Measurements from ENCODE around the gene LIN9.
"Not testable (repeated sequence)": the region's sequence is repeated elsewhere in the genome, so short reads cannot be mapped to it uniquely, and the experiment has no call there.

The LIN9 gene, protein sequence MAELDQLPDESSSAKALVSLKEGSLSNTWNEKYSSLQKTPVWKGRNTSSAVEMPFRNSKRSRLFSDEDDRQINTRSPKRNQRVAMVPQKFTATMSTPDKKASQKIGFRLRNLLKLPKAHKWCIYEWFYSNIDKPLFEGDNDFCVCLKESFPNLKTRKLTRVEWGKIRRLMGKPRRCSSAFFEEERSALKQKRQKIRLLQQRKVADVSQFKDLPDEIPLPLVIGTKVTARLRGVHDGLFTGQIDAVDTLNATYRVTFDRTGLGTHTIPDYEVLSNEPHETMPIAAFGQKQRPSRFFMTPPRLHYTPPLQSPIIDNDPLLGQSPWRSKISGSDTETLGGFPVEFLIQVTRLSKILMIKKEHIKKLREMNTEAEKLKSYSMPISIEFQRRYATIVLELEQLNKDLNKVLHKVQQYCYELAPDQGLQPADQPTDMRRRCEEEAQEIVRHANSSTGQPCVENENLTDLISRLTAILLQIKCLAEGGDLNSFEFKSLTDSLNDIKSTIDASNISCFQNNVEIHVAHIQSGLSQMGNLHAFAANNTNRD

DNA sequence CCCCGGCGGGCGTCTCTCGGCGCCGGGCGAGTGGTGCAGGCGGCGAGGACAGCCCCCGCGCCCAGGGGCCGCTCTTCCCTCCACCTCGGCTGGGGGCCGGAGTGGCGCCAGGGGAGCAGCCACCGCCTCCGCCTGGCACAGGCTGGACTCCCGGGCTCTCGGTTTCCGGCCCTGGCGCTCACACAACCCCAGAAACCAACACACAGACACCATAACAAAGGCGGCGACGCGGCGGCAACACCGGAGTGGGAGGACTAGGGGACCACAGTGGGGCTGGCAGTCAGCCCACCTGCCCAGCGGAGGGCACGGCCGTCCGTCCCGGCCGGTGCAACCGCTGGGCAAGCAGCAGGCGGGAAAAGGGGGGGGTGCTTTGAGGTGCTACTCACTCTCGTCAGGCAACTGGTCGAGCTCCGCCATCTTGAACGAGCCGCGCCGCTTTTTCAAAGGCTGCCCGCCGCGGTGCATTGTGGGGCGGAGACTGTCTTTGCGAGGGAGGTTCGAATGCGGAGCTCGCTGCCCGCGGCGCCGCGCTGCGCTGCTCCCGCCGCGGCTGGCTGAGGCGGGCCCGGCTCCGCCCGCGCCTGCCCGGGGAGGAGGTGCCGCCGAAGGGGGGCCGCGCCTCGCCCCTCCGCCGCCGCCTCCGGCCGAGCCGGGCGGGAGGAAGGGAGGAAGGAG, at the start of gene LIN9:
Gene LIN9 (minus strand): TSS at position 442 of the 675 bp plus-strand sequence. CDS start 25 bp downstream, at position 417.
- DNase-seq (ENCODE audit: low spot score) = peak; percentile 94

DNA sequence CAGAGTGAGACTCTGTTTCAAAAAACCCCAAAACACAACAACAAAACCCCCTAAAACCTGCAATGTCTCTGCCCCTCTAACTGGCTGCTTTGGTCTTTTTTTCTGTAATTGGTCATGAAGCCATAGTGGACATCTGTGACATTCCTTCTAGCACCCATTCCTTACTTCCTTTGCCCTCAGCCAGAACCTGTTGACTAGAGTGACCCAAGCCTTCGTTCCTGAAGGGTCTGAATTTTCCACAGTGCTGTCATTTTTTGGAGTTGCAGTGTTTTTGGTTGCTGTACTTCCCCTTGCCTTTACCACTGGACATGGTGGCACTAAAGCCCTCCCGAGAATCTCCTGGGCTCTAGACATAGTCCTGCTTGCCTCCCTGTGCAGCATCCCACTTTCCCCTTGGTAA, 48.5 kb upstream of the LIN9 start:
- DNase-seq (ENCODE audit: low spot score) = no peak

DNA sequence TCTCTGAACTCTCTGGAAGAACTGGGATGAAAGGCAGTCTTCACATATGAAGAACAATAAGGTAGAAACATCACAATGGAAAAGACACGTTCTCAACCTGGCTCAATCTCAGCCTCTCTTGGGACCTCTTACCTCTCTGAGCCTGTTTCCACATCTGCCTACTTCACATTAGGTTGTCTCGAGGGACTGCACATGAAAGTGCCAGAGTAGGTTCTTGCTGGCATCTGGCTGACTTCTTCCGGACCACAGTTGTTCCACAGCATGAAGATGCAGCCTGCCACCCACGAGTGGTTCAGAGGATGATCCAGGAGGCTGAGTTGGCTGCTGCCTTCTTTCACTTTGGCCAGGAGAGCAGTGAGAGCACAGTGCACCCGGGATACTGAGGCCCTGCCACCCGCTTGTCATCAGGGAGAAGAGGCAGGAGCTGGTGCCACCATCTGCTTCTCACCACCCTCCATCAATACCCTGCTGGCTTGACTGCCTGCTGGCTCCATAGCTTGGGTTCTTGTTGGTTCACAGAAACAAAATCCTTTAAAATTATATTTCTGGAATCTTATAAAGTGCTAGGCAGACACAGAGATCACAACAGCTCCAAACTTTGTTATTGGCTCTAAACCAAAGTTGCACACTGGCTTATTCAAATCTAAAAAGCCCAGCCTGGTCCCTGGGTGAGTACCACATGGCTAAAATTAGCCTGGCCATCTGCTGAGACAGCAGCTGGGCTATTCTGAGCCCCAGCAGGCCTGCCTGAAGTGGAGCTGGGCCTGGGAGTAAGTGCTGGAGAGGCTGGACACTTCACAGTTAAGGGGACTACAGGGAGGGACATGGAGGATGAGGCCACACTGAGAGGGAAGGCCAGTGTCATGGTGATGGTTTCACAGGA, 46.9 kb upstream of the LIN9 start:
- DNase-seq (ENCODE audit: low spot score) = peak; percentile 86

DNA sequence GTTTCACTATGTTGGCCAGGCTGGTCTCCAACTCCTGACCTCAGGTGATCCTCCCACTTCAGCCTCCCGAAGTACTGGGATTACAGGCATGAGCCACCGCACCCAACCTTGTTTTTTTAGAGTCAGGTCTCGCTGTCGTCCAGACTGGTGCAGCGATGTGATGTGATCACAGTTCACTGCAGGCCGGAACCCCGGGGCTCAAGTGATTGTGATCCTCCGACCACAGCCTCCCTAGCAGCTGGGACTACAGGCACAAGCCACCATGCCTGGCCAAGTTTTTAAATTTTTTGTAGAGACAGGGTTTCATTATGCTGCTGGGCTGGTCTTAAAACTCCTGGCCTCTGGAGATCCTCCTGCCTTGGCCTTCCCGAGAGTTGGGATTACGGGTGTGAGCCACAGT, 46.1 kb upstream of the LIN9 start:
- DNase-seq (ENCODE audit: low spot score) = no peak

DNA sequence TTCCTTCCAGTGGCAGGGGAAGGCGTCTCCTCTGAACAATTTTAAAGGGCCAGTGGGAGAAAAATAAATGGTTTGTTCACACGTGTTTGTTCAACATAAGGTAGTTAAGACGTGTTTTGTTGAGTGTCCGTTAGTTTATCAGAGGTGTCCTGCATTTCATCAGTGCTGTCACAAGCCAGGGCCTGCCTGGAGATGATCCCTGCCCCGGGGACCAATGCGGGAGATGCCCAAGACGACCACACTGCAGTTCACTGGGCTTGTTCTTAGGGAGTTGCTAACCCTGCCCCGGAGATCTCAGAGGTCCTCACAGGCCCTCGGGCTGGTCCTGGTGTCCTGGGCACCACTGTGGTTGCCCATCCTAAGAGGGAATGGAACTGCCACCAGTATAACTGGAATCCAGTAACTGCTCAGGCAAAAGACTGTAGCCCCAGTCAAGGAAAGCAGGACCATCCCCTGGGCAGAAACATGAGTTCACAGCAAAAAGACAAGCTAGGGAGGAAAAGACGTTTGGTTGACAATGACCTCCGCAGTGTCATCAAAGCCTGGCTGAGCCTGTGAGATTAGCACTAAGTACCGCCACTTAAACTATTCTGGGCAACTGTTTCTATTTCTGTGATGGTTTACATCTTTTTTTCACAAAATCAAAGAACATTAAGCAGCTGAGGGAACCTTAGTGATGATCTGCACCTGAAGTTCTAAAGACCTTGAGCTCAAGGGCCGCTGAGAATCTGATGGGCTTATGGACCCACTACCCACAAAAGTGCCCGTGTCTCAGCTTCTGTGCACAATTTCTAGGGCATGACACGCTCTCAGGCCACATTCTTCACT, 44.9 kb upstream of the LIN9 start:
- peak; percentile 79 for DNase-seq (ENCODE audit: low spot score)

DNA sequence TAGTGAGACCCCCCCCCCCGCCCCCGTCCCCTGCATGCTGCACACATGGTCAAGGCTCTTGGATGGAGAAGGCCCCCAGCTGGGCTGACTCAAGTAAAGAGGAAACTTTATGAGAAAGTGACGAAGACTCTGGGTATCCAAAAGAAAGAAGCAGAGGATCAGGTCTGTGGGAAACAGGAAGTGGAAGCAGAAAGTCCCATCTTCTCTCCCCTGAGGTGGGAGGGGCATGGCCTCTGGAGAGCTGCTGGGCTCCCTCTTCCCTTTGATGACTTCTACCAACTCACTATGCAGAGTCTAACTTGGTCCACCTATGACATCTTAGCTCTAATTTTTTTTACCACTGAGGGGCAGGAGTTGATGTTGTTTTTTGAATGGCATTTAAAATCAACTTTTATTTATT, 42.7 kb upstream of the LIN9 start:
- DNase-seq (ENCODE audit: low spot score) = peak; percentile 45

DNA sequence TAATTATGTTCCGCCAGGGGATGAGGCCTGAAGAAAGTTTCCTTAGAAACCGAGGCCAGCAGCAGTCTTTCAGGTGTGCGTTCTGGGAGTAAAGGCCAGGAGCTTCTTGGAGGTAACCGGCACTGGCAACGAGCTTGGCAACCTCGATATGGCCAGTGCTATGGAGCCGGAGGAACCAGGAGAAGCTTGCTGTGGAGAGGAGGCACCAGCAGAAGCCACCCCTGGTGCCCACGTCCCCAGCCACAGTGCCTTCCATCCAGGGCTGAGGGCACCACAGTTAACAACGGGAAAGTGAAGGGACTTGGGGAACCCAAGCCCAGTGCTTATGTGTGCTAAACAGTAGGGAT, 41.5 kb upstream of the LIN9 start:
- no peak for DNase-seq (ENCODE audit: low spot score)

DNA sequence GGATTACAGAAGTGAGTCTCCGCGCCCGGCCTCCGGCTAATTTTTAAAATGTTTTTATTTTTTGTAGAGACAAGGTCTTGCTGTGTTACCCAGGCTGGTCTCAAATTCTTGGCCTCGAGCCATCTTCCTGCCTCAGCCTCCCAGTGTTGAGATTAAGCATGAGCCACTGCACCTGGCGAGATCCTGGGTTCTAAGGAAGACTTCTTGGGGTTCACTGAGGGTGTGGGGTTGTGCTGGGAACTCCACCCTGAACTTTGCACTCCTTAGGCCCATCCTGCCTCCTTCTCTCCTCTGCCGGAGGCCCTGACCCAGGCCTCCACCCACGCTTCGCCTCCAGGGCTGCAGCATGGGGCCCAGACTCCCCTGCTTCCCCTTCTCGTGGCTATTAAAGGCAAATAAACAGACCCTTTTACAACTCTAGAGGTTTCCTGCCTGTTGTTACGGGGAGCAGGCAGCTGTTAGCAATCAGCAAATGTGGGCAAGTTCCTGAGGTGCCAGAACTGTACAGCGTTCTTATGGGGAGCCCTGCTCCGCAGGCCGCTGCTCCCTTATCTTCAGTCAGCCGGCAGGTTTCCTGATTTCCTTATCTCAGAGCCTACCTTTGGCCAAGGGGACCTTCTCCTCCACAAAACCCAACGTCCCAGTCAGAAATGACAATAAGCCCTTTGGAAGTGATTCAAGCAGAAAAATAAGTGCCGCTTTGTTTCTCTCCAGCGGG, 41.0 kb upstream of the LIN9 start:
- DNase-seq (ENCODE audit: low spot score) = peak; percentile 73

DNA sequence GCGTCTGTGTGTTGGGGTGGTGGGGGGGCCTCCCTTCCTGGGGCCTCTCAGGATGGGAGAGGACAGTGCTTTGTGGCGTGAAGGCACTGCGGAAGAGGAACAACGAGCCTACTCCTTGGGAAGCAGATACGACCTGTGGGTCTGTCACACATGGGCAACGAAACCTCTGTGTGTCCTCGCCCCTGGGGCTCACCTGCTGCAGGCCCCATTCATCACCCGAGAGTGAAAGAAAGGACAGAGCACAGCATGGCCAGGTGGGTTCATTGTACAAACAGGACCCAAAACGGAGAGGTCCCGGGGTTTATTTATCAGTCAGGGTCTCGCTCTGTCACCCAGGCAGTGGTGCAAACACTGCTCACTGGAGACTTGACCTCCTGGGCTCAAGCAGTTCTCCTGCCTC, 40.1 kb upstream of the LIN9 start:
- DNase-seq (ENCODE audit: low spot score) = peak; percentile 47

DNA sequence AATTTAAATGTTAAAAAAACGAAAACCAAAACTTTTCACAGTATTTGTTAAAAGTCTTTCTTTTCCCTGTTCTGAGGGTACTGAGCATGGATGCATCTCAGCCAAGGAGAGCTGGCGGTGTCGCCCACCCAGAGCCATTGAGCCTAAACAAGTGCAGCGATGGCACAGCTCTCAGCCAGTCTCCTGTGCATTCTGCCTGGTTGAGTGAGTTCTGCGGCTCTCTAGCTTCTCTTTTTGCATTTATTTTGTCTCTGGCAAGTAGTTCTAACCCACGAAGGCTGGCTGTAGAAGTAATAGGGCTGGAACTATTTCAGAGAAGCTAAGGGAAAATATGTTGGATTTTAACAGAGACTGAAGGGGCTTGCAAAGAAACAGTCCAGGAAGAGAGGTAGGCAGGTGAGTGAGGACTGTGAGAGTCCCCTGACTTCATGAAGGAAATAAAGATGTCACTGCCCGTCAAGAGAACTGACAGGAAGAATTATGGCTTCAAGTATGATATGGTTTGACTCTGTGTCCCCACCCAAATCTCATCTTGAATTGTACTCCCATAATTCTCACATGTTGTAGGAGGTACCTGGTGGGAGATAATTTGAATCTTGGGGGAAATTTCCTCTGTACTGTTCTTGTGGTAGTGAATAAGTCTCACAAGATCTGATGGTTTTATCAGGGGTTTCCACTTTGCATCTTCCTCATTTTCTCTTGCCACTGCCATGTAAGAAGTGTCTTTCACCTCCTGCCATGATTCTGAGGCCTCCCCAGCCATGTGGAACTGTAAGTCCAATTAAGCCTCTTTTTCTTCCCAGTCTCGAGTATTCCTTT, 35.7 kb upstream of the LIN9 start:
- DNase-seq (ENCODE audit: low spot score) = no peak

DNA sequence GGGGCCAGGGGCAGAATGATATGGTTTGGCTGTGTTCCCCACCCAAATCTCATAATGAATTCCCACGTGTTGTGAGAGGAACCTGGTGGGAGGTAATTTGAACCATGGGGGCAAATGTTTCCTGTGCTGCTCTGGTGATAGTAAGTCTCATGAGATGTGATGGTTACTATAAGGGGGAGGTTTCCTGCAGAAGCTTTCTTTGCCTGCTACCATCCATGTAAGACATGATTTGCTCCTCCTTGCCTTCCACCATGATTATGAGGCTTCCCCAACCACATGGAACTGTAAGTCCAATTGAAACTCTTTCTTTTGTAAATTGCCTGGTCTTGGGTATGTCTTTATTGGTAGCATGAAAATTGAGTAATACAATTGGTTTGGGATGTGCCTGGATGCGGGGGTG, 33.7 kb upstream of the LIN9 start:
- no peak for DNase-seq (ENCODE audit: low spot score)

DNA sequence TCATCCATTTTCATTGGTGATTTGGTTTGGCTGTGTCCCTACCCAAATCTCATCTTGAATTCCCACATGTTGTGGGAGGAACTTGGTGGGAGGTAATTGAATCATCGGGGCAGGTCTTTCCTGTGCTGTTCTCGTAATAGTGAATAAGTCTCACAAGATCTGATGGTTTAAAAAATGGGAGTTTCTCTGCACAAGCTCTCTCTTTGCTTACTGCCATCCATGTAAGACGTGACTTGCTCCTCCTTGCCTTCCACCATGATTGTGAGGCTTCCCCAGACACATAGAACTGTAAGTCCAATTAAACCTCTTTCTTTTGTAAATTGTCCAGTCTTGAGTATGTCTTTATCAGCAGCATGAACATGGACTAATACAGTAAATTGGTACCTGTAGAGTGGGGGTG, 31.1 kb upstream of the LIN9 start:
- not testable (repeated sequence) for DNase-seq (ENCODE audit: low spot score)

DNA sequence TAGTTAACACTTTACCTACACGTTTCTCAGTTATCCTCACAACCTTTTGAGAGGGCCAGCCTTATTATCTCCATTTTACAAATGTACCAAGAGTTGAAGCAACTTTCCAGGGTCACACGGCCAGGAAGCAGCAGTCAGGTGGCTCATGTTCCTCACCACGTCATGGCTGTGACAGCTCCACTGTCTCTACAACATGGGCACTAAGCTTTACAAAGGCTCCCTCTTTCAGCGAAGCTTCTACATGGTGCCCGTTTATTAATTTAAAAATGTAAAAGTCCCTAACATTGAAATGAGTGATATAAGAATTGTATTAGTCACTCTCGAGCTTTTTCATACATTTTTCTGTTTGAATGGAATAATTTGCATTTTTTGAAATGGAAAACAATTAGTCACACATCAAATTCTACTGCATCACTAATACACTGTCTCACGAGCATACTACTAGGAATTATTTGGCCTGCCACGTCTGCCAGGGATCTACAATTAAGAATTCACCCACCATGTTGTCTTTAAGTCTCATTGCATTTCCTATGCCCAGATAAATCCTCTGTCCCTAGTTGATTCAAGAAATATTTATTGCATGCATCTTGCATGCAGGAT, 28.4 kb upstream of the LIN9 start:
- DNase-seq (ENCODE audit: low spot score) = no peak

DNA sequence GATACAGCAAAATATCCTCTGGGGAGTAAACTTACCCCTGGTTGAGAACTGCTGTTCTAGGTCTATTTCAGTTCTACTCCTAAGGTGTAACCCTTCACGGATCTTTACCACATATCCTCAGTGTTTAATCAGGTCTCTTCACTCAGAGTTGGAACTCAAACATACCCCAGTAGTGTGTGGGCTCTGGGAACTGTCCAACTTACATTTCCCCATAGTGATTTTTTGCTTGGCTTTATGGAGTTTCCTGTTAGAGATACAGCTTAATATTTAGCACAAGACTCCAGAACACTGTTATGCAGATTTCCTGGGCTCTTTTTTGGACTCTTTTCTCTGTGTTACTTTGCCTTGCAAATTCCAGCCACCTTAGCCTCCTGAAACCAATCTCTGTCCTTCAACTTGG, 26.7 kb upstream of the LIN9 start:
- DNase-seq (ENCODE audit: low spot score) = no peak

DNA sequence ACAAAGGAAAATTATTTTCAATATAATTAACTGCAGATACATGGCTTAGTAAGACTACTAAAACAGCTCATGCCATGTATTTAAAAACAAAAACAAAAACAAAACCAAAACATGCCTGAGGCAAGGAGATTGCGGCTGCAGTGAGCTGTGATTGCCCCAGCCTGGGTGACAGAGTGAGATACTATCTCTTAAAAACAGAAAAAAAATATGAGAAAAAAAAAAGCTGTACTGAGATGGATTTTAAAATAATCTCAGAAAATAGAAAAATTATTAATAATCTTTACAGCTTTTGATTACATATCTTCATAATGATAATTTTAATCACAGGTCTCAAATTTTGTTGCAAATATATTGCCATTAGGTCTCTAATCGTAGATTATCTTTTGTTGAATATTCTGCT, 24.0 kb upstream of the LIN9 start:
- DNase-seq (ENCODE audit: low spot score) = no peak

DNA sequence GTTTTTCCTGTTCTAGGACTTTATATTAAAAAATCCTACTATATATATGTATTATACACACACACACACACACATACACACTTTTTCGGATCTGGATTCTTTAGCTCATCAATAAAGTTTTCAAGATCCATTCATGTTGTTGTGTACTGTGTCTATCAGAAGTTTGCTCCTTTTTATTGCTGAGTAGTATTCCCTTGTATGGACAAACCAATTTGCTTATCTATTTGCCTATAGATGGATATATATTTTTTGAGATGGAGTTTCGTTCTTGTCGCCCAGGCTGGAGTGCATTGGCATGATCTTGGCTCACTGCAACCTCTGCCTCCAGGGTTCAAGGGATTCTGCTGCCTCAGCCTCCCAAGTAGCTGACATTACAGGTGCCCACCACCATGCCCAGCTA, 20.3 kb upstream of the LIN9 start:
- no peak for DNase-seq (ENCODE audit: low spot score)

DNA sequence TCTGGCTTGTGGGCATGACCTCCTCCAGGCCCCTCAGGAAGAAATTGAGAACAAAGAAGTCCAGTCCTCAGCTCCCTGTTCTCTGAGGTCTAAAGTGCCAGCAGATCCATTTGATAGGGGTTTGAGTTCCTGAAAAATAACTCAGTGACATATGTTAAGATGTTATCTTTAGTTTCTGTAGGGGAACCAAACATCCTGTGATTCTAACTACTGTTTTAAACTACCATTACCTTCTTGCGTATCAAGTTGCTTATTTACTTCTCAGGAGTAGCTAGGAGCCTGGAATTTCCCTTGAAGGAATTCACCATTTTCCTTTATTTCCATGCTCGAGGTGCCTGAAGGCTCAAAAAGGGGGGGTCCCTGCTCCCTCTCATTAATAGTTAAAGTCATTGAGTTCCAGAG, 18.8 kb upstream of the LIN9 start:
- DNase-seq (ENCODE audit: low spot score) = no peak

DNA sequence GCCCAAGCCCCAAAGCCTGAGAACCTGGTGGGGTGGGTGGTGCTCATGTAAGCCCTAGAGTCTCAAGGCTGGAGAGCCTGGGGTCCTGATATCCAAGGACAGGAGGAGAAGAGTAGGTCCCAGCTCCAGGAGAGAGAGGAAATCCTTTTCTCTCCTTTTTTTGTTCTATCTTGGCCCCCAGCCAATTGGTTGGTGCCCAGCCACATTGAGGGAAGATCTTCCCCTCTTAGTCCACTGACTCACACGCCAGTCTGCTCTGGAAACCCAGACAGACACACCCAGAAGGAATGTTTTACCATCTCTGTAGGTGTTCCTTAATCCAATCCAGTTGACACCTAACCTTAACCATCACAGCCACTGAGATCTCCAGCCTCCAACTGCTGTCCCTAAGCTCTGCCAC, 16.2 kb upstream of the LIN9 start:
- DNase-seq (ENCODE audit: low spot score) = no peak

DNA sequence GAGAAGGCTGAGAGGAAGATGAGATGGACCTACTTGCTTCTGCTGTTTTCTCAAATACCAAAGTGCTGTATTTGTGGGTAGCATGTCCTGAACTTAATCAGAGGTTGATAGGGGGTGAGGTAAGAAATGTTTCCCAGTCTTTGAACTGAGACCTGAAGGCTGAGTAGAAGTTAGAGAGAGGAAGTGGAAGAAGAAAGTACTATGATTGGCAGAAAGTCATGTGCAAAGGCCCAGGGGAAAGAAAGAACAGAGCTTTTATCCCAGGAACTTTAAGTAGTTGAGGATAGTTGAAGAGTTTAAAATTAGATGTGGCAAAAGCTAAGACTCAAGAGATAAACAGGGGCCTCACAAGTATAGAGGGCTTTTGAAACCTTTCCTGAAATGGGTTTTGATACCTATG, 15.5 kb upstream of the LIN9 start:
- DNase-seq (ENCODE audit: low spot score) = no peak

DNA sequence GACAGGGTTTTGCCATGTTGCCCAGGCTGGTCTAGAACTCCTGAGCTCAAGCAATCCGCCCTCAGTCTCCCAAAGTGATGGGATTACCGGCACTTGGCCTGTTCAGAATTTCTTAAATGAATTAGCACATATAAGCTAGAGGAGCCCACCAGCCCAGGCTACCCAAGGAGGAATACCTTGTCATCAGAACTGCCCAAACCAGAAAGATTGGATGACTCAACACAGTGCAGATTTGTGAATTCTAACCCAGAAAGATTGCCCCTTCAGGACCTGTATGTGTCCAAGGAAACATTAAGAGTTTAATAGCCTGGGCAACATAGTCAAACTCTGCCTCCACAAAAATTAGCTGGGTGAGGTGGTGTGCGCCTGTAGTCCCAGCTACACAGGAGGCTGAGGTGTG, 14.0 kb upstream of the LIN9 start:
- DNase-seq (ENCODE audit: low spot score) = no peak

All from NAMALWA (cell line).